COLO829 (cell line): Measurements from ENCODE around the gene PGAP3.

Experiments used
- DNase-seq: peaks from one replicate; pipeline ENCODE4 v3.0.0; 2012; ENCODE audit warnings: low spot score

Gene PGAP3

DNA sequence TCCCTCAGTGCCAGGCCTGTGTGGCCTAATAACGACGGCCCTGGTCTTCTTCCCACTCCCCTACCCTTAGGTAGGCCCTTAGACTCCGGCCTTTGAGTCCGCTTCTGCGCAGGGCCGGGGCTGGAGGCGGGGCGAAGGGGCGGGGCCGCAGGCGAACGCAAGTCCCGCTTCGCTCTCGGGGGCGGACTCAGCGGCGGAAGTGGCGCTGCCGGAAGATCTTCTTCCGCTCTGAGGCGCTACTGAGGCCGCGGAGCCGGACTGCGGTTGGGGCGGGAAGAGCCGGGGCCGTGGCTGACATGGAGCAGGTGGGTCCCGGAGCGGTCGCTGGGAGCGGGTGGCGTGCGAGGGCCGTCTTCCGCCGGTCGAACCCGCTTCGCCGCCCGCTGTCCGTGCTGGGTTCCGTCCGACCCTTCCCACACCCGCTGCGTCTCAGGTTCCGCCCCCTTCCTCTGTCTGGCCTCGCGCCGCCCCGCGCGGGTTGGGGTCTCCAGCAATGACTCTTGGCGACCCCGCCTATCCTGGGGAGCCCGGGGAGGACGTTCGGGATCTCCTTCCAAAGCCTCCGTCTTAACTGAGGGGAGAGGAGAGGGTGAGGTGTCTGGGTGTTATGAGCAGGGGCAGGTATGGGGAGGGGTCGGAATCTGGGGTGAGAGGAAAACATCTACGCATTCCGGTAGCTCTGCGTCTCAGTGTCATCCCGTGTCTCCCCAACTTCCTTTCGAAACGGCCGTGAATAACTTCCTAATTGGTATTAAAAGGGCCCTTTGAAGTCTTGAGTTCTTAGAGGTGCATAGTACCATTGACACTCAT is 50.7 kb downstream of the PGAP3 start, which contains the start of gene STARD3:
Gene STARD3 (plus strand): TSS at position 218 of the 810 bp plus-strand sequence. CDS start 16,388 bp downstream, outside the sequence.
- peak; percentile 81 for DNase-seq

DNA sequence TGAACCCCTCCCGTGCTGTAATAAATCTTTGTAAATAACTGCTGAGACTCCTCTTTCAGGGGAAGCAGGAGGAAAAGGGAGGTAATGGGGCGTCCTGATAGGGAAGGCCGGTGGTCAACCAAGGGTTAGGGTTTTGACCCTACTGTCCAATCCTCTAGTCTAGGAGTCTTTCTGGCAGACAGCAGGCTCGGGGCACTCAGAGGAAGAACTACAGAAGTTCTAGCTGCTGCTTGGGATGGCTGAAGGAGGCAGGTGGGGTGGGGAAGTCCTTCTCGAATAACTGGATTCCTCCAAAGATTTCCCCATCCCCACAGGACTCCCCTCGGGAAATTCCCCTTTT is 51.3 kb downstream of the PGAP3 start:
- no peak for DNase-seq

DNA sequence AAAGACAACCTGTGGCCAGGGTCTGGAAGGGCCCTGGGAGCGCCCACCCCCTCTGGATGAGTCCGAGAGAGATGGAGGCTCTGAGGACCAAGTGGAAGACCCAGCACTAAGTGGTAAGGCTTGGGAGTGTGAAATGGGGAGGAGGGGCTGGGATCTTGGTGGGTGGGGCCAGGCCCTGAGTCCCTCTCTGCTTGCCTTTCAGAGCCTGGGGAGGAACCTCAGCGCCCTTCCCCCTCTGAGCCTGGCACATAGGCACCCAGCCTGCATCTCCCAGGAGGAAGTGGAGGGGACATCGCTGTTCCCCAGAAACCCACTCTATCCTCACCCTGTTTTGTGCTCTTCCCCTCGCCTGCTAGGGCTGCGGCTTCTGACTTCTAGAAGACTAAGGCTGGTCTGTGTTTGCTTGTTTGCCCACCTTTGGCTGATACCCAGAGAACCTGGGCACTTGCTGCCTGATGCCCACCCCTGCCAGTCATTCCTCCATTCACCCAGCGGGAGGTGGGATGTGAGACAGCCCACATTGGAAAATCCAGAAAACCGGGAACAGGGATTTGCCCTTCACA is 52.2 kb downstream of the PGAP3 start:
- no peak for DNase-seq

DNA sequence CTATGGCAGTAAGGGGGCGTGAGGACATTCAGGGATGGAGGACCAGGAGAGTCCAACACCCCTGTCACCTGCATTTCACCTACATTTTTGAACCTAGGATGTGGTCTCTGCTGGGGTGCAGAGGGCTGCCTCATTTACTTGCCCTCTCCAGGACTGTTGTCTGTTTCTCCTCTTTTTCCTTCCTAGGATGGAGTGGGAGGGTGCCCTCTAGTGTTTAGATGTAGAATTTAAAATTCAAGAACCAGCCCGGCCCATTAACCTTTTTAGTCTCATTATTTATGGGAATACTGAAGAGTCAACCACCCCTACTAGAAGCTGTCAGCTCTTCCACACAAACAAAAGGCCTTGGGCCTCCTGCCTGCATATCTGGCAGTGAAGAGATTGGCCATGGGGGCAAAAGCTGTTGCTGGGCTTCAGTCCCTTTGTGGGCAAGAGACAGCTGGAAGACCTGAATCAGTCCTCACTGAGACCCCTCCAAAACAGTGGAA is 53.4 kb downstream of the PGAP3 start:
- no peak for DNase-seq

DNA sequence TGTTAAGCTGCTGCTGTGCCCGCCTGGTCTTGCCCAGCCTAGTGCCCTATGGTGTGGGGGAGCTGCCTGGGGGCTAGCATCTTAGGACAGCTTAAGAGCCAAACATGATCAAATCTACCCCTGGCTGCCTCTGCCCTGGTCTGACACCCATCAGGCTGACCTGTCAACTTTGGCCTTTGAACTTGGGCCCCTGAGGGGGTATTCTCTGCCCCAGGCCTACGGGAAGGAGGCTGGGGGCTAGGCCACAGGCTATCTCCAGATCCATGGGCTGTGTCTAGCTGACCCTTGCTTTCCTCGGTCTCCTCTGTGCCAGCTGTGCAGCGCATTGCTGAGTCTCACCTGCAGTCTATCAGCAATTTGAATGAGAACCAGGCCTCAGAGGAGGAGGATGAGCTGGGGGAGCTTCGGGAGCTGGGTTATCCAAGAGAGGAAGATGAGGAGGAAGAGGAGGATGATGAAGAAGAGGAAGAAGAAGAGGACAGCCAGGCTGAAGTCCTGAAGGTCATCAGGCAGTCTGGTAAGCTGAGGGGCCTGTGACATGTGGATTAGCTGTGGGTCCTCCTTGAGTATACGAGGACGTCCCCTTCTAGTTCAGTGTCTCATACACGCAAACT is 54.2 kb downstream of the PGAP3 start:
- DNase-seq: no peak

DNA sequence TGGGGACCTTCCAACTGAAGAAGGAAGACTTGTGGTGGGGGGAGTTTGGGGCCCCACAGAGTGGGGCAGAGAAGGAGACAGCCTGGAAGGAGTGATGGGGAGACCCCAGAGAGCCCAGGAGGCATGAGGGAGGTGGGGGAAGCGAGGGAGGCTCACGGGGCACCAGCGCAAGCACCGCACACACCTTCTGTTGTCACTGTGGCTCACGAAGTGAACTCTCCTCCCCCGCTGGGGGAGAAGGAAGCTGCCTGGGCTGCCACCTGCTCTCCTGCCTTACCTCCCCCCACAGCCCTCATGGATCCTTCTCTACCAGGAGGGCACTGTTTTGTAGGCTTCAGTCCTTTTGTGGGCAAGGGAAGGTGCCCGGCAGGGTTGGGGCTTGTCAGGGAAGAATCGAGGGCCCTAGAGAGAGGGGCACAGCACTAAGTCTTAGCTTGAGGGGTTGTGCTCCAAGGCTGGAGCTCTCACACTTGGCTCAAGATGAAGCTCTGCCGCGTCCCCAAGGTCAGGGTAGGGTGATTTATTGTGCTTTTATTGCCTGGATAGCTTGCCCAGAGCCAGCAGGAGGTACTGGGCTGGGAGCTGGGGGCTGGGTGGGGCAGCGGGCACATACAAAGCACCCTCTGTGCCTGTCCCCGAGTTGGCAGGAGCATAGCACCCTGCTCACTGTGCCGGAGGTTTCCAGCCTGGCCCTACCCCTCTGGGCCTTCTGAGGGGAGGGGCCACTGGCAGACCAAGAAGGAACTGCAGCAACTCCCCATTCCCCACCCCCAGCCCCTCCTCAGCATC is 55.5 kb downstream of the PGAP3 start:
- peak; percentile 41 for DNase-seq

DNA sequence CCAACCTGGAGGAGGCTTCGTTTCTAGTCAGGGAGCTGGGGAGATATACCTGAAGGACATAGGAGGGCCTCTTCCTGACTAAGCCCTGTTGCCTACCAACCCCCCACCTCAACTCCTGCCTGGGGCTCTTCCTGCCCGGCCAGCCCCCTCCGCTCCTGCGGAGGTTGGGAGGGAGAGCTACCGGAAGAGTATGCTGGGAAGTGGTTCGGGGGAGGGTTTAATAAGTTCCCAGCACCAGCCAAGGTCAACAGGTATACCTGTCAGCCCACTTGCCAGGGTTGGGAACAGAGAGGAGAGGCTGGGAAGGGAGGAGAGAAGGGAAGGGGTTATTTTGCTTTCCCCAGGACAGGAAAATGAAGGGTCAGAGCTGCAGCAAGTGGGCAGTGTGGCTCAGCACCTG is 56.5 kb downstream of the PGAP3 start:
- DNase-seq: no peak

DNA sequence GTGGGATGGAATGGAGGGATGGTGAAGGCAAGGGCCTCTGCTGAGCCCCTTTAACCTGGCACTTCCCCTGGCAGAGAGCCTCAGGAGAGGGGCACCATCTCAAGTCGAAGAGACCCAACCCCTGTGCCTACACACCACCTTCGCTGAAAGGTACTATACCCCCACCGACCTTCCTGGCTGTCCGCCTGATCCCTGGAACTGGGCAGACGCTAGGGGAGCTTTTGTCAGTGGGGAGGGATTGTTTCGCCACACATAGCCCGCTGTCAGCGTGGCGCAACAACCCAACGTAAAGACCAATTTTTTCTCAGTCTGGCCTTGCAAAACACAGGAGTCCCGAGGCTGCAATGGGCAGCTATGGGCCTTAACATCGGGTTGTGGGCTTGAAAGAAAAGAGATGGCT is 58.0 kb downstream of the PGAP3 start:
- DNase-seq: no peak

DNA sequence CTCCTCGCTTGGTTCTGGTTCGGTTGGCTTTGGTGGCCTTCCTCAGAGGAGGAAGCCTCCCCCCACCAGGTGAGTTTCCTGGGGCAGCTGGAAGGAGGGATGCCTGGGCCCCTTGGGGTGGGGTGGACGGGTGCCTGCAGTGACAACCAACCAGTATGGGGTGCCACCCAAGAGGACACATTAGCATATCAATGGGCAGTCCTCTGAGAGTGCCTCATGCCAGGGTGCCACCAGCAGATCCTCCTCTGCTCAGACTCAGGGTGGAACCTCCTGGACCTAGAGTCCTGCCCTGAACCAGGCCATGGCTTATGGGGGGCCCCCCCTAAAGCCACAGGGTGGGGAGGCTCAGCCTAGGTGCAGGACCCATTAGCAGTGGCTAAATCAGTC is 58.4 kb downstream of the PGAP3 start:
- DNase-seq: no peak

DNA sequence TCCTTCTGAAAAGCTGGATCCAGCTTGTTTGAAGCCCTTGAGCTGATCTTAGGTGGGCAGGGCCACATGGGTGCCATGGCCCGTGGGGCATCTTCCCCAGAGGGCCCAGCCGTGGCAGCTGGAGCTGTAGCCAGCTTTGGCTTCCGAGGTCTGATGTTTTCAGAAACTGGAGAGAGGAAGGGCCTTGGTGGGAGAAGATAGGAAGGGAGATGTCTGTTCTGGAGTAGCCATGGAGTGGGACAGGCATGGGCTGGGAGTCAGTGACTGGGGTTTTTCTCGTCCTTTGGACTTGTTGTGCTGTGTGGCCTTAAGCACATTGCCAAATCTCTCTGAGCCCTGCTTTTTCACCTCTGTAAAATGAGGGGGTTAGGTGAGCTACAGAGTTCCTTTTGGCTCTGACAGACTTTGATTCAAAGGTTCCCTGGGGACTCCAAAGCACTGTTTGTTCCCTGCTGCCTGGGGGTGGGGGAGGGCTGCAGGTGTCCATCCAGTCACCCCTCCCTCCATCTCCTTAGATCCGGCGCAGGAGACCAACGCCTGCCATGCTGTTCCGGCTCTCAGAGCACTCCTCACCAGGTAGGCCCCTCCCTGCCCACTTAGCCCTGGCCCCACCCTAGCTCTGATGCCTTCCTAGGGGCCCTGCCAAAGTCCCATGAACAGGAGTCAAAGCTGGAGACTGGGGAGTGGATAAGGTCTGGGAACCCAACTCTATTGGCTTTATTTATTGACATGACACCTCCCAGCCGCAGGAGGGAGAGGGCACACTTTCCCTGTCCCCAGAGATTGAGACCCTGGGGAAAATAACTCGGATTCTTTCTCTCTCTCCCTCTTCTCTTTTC is 59.0 kb downstream of the PGAP3 start:
- DNase-seq: no peak

DNA sequence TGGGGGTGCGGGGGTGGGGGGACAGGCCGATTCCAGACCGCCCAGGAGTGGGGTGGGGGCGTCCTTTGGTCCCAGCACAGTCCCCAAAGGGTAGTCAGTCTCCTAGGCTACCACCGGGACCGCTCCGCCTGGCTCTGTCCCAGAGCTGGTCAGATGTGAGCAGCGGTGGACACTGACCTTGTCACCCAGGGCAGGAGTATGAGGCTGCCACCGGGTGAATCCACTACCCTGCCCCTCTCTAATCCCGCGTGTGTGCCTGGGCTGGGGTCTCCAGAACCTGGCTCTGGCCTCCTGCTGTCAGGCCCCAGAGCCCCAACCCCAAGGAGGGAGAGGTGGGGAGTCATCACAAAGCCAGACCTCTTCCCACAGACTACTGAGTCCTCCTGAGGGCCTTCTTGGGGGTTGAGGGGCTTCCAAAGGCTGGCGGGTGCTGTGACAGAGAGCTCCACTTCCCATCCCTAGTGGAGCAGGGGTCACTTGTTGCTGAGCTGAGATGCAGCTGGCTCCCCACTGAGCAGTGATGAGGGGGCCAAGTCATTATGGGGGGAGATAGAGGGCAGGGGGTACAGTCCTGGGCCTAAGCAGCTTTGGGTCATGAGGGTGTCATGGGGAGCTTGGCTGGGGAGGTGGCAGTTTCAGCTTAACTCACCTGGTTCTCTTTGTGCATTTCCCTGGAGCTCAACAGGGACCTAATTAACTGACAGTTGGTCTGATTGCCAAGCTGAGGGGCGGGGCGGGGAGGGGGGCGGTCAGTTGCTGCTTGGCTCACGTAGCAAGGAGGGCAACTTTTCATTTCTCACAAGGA is 59.9 kb downstream of the PGAP3 start:
- no peak for DNase-seq

DNA sequence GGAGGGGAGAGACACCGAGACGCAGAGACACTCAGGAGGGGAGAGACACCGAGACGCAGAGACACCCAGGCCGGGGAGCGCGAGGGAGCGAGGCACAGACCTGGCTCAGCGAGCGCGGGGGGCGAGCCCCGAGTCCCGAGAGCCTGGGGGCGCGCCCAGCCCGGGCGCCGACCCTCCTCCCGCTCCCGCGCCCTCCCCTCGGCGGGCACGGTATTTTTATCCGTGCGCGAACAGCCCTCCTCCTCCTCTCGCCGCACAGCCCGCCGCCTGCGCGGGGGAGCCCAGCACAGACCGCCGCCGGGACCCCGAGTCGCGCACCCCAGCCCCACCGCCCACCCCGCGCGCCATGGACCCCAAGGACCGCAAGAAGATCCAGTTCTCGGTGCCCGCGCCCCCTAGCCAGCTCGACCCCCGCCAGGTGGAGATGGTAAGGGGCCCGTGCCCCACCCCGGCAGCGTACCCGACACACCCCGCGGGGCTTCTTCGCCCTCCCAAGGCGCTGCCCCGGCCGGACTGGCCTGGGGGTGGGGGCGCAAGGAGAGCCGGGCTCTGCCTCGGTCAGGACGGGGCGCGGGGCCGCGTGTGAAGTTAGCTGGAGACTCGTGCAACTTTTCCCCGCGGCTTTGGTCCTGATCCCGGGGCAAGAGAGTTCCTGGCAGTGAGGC is 60.7 kb downstream of the PGAP3 start:
- DNase-seq: no peak

DNA sequence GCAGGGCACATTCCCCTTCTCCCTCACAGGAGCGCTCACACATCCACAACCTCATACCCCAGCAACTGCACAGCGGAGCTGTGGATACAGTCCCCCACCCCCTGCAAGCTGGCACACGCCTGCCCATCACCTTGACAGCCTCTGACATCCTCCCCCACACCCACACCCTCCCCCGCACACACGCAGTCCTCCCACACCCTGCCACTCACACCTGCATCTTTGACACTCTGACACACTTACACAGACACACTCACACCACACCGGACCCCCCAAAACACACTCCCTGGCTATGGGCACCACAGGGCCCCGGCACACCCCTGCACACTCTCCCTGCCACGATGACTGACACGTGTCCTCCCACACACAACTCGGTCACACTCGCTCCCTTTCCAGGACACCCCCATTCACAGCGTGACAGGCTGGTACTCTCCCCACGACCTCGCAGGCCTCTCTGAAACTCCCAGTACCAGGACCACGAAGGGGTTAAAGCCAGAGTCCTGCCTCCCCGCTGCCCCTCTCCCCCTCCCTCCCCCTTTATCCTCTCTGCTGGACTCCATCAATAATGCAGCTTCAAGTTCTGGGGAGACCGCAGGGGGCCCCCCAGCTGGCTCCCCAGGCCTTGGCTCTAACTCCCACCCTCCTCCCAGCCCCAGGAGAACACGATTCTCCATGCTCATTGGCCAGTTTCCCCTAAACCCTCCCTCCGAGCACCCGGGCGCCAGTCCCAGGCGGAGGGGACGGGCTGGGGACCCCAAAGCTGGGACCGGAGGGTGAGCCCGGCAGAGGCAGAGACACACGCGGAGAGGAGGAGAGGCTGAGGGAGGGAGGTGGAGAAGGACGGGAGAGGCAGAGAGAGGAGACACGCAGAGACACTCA is 61.4 kb downstream of the PGAP3 start, which contains the start of gene PPP1R1B:
Gene PPP1R1B (plus strand): TSS at position 782 of the 876 bp plus-strand sequence. CDS start 441 bp downstream, outside the sequence.
- no peak for DNase-seq

DNA sequence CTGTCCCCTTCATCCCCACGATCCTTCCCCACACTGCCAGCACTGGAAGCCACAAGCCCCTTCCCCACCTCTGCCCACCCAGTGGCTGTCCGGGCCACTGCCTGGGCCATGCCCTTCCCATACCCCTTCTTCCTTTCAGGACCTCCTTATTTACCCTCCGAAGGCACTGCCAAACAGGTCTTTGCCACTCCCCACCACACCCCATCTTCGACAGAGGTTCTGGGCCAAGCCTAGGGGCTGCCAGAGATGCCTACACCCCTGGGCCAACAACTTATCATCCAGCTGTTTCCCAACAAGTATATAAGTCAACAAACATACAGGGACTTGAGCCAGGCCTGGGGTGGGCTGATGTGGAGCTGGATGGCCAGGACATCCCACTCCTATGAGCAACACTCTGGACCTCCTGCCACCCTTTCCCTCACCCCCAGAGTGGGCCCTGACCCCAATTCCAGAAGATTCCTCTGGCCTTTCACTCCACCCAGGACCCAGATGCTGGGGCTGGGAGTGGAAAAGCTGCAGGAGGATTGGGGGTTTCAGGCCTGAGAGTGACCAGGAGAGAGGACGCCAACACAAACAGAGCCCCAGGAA is 62.6 kb downstream of the PGAP3 start:
- DNase-seq: no peak

DNA sequence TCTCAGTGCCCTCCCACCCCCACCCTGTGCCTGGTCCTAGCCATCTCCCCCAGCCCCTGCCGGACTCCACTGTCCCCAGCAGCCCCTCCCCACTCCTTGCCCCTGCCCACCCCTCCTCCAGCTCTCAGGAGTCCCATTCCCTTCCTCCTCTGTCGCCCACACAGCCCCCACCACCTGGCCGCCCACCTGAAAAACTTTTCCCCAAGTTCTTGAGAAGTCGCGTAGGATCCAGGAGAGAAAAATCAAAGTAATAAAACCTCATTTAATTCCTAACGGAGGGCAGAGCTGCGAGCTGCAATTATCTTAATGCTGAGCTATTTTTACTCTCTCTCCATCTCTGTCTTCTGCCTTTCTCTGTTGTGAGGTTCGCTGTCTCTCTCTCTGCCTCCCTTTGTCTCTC is 63.5 kb downstream of the PGAP3 start:
- DNase-seq: no peak

DNA sequence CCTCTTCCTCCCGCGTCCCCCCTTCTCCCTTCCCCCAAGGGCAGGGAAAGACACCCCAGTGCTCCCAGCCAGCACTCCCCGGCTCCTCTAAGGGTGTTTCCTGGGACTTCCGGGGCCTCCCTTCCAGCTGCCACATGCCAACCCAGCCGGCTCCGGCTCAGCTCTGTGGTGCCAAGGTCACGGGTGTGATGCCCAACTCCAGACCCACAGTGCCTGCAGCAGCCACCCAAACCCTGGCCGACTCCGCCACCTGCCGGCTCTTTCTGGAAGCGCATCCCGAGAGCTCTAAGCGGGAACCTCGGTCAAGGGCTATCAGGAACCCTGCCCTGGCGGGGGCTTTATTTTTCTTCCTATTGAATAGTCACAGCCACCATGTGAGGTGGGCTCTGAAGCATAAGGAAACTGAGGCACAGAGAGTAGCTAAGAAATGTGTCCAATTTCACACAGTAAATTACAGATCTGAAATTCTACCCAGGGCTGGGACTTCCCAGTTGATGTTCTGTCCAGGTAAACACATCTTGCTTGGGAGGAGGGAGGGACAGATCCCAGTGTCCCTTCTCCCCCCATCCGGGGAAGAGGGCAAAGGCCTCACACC is 64.4 kb downstream of the PGAP3 start:
- peak; percentile 68 for DNase-seq

DNA sequence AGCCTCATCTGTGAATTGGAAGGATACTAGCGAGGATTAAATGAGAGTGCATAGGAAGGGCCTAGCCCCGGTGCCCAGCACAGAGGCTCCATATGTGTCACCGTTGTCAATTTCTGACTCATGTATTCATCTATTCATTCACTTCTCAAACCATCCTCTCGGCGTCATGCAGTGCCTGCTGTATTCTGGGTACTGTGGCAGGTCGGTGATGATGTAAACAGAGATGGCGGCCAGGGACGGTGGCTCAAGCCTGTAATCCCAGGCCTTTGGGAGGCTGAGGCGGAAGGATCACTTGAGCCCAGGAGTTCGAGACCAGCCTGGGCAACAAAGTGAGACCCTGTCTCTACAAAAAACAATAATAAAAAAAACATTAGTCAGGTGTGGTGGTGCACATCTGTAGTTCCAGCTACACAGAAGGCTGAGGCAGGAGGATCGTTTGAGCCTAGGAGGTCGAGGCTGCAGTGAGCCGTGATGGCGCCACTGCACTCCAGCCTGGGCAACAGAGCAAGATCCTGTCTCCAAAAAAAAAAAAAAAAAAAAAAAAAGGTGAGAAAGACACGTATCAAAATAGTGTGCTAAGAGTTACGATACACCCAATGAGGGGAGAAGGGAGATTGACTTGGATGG is 65.4 kb downstream of the PGAP3 start:
- no peak for DNase-seq
